ENCODE data around the gene PRODH.
"Not testable (repeated sequence)": the region's sequence is repeated elsewhere in the genome, so short reads cannot be mapped to it uniquely, and the experiment has no call there.

The PRODH gene

GRCh38 chr22:18935889-18936529, at the start of gene PRODH:
TSS of gene PRODH (minus strand) at chr22:18936293. CDS start at chr22:18936287, 6 bp downstream.
- DNase-seq (ENCODE audit: low read depth) = no peak

- DNase-seq (ENCODE audit: low read depth) = no peak
Measured at GRCh38 chr22:18985780-18986179, 49.7 kb upstream of the PRODH start.

- DNase-seq (ENCODE audit: low read depth) = no peak
Measured at GRCh38 chr22:18984564-18984963, 48.5 kb upstream of the PRODH start.

- DNase-seq (ENCODE audit: low read depth) = no peak
Measured at GRCh38 chr22:18983120-18983651, 47.1 kb upstream of the PRODH start.

- DNase-seq (ENCODE audit: low read depth) = no peak
Measured at GRCh38 chr22:18980829-18981228, 44.7 kb upstream of the PRODH start.

GRCh38 chr22:18979957-18980356, 43.9 kb upstream of the PRODH start:
- no peak for DNase-seq (ENCODE audit: low read depth)

GRCh38 chr22:18978506-18978905, 42.4 kb upstream of the PRODH start:
- DNase-seq (ENCODE audit: low read depth) = no peak

GRCh38 chr22:18977824-18978425, 41.8 kb upstream of the PRODH start:
- DNase-seq (ENCODE audit: low read depth) = no peak

GRCh38 chr22:18976197-18976751, 40.2 kb upstream of the PRODH start:
- no peak for DNase-seq (ENCODE audit: low read depth)

GRCh38 chr22:18975434-18976196, 39.5 kb upstream of the PRODH start:
- no peak for DNase-seq (ENCODE audit: low read depth)

GRCh38 chr22:18974477-18975180, 38.5 kb upstream of the PRODH start:
- no peak for DNase-seq (ENCODE audit: low read depth)

GRCh38 chr22:18973264-18974031, 37.4 kb upstream of the PRODH start:
- no peak for DNase-seq (ENCODE audit: low read depth)

- not testable (repeated sequence) for DNase-seq (ENCODE audit: low read depth)
Measured at GRCh38 chr22:18972591-18972990, 36.5 kb upstream of the PRODH start.

- not testable (repeated sequence) for DNase-seq (ENCODE audit: low read depth)
Measured at GRCh38 chr22:18972029-18972428, 35.9 kb upstream of the PRODH start.

- DNase-seq (ENCODE audit: low read depth) = no peak
Measured at GRCh38 chr22:18971321-18971751, 35.2 kb upstream of the PRODH start.

- no peak for DNase-seq (ENCODE audit: low read depth)
Measured at GRCh38 chr22:18970948-18971315, 34.8 kb upstream of the PRODH start.

GRCh38 chr22:18970176-18970947, 34.3 kb upstream of the PRODH start:
- peak; percentile 8 for DNase-seq (ENCODE audit: low read depth)

- not testable (repeated sequence) for DNase-seq (ENCODE audit: low read depth)
Measured at GRCh38 chr22:18969158-18969942, 33.3 kb upstream of the PRODH start.

- DNase-seq (ENCODE audit: low read depth) = no peak
Measured at GRCh38 chr22:18968011-18968749, 32.1 kb upstream of the PRODH start.

All from activated T-cell treated with anti-CD3 and anti-CD28 coated beads for 48 hours (primary cell).